Left ventricle myocardium inferior (tissue), 1 donor: ENCODE results near the gene CNTN3. TPM values are rescaled to one million over a fixed set of nuclear protein-coding genes. Genes with fewer than 3 reads are reported as not detected.

Experiments
- DNase-seq: peaks from one replicate; pipeline ENCODE4 v3.0.0-alpha.2; 2020
- H3K27ac ChIP-seq: fragments of 200-600 bp; replicated peaks from 2 replicates; pipeline ENCODE4 v1.8.0; 2021
- H3K27me3 ChIP-seq: fragments of 200-600 bp; 2 replicates; pipeline ENCODE4 v1.8.0; 2021; ENCODE audit warnings: low read depth
- H3K36me3 ChIP-seq: fragments of 200-600 bp; 2 replicates; pipeline ENCODE4 v1.8.0; 2021
- H3K4me1 ChIP-seq: fragments of 200-600 bp; 2 replicates; pipeline ENCODE4 v1.8.0; 2021
- H3K4me3 ChIP-seq: fragments of 200-600 bp; 2 replicates; pipeline ENCODE4 v1.8.0; 2021; ENCODE audit warnings: mild to moderate bottlenecking, moderate library complexity
- H3K9me3 ChIP-seq: fragments of 200-600 bp; replicated peaks from 2 replicates; pipeline ENCODE4 v1.8.0; 2021
- intact Hi-C: fragments of 100-400 bp; cut with micrococcal nuclease; formaldehyde crosslinking; loops from one replicate; pipeline ENCODE4 v1.11.0; 2022
- total RNA-seq: library from RNA; stranded (reverse); fragmentation: NEBNext Ultra II Directional; extraction: Animal tissue kit (Norgen Biotek cat#: 25700); gene quantifications from one replicate; pipeline ENCODE4 v1.2.1, GENCODE V29; 2021
- TF ChIP-seq, protein P1 (sequence below): fragments of 200-600 bp; IDR thresholded peaks from 2 replicates; pipeline ENCODE4 v1.8.0; 2021; ENCODE audit warnings: antibody characterized with exemption, mild to moderate bottlenecking, borderline replicate concordance
- donor health status: DM: no; HTN: yes; CAD: no; lungs with severe emphysema.

CNTN3 gene
- total RNA-seq, 1 donor from 2014 or later, result 1.2 TPM

- no peak overlapping the region for H3K4me3 ChIP-seq
- peaks cover 4% of the 10 kb centered on the region for H3K9me3 ChIP-seq
- no peaks in the 10 kb centered on the region for H3K4me1 ChIP-seq
- no peak for DNase-seq
- no peaks in the 10 kb centered on the region for H3K36me3 ChIP-seq
- H3K27ac ChIP-seq, result no peak overlapping the region
- no peaks in the 10 kb centered on the region for H3K27me3 ChIP-seq
- intact Hi-C loops, result no loop called here
- TF ChIP-seq, protein P1, sequence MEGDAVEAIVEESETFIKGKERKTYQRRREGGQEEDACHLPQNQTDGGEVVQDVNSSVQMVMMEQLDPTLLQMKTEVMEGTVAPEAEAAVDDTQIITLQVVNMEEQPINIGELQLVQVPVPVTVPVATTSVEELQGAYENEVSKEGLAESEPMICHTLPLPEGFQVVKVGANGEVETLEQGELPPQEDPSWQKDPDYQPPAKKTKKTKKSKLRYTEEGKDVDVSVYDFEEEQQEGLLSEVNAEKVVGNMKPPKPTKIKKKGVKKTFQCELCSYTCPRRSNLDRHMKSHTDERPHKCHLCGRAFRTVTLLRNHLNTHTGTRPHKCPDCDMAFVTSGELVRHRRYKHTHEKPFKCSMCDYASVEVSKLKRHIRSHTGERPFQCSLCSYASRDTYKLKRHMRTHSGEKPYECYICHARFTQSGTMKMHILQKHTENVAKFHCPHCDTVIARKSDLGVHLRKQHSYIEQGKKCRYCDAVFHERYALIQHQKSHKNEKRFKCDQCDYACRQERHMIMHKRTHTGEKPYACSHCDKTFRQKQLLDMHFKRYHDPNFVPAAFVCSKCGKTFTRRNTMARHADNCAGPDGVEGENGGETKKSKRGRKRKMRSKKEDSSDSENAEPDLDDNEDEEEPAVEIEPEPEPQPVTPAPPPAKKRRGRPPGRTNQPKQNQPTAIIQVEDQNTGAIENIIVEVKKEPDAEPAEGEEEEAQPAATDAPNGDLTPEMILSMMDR, result no peak
These were observed 23.1 kb downstream of the CNTN3 start for GRCh38 chr3:74591342-74591741.

DNA sequence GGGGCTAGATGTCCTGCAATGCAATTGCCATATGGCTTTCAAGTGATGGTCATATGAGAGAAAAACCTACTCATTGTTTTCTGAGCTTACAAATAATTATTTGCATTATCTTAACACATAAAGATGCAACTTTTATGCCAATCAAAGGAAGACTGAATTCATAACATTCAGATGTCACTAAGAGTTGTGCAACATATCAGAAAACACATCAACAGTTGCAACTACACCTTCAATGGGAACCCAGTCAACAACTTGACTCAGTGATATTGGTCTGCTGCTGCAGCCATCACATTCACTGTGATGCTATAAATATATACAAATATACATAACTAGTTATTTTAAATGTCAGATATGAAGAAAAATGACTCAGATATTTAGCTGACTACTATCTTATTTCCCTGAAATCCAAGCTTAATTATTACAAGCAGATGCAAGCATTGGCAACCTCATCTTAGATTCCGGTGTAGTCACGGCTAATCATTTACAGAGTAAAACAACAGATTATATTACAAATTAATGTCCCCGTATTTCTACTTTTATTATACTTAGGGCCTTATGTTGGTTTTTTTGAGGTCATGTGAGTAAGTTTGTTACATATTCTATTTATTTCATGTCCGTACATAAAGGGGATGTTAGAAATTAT is 23.7 kb downstream of the CNTN3 start:
- TF ChIP-seq, protein P1, result no peak
- H3K9me3 ChIP-seq, result peaks cover 4% of the 10 kb centered on the region
- intact Hi-C loops, result no loop called here

GRCh38 chr3:74584782-74585181 is 29.7 kb downstream of the CNTN3 start:
- Histone ChIP-seq H3K4me3 (no peak overlapping the region), H3K9me3 (peaks cover 4% of the 10 kb centered on the region), H3K4me1 (no peaks in the 10 kb centered on the region), H3K36me3 (no peaks in the 10 kb centered on the region), H3K27ac (no peak overlapping the region), H3K27me3 (no peaks in the 10 kb centered on the region)
- DNase-seq, result no peak
- TF ChIP-seq, protein P1, result no peak
- intact Hi-C loops, result no loop called here

More for the DNA sequence above, 23.7 kb downstream of the CNTN3 start:
- Histone ChIP-seq H3K4me1 (no peaks in the 10 kb centered on the region), H3K36me3 (no peaks in the 10 kb centered on the region), H3K4me3 (no peak overlapping the region), H3K27me3 (no peaks in the 10 kb centered on the region), H3K27ac (no peak overlapping the region)
- DNase-seq, result no peak

- no peaks in the 10 kb centered on the region for H3K4me1 ChIP-seq
- H3K9me3 ChIP-seq, result no peaks in the 10 kb centered on the region
- H3K27me3 ChIP-seq, result no peaks in the 10 kb centered on the region
- intact Hi-C loops, result no loop called here
- H3K36me3 ChIP-seq, result no peaks in the 10 kb centered on the region
- no peak for DNase-seq
- no peak overlapping the region for H3K4me3 ChIP-seq
- TF ChIP-seq, protein P1, result no peak
- no peak overlapping the region for H3K27ac ChIP-seq
These were observed 31.5 kb downstream of the CNTN3 start for GRCh38 chr3:74582982-74583381.

GRCh38 chr3:74575857-74576256 is 38.6 kb downstream of the CNTN3 start:
- H3K4me3 ChIP-seq, result no peak overlapping the region
- intact Hi-C loops, result no loop called here
- H3K27ac ChIP-seq, result no peak overlapping the region
- H3K4me1 ChIP-seq, result no peaks in the 10 kb centered on the region
- H3K27me3 ChIP-seq, result no peaks in the 10 kb centered on the region
- TF ChIP-seq, protein P1, result no peak
- H3K36me3 ChIP-seq, result no peaks in the 10 kb centered on the region
- H3K9me3 ChIP-seq, result no peaks in the 10 kb centered on the region
- DNase-seq, result no peak
